Adipocyte (in vitro differentiated cells): ENCODE measurements around the gene ACTC1.

ENCODE experiments used
- DNase-seq: peaks from one replicate; pipeline ENCODE4 v3.0.0-alpha.2; 2015; ENCODE audit warnings: low read depth
- H3K27me3 ChIP-seq: replicated peaks from 2 replicates; pipeline ENCODE4 v1.7.0; 2013; ENCODE audit warnings: mild to moderate bottlenecking, low read length, moderate library complexity; ENCODE audit not compliant: control insufficient read depth, insufficient read depth
- H3K36me3 ChIP-seq: 2 replicates; pipeline ENCODE4 v1.7.0; 2013; ENCODE audit warnings: low read length, mild to moderate bottlenecking, moderate library complexity; ENCODE audit not compliant: control insufficient read depth, insufficient read depth, severe bottlenecking
- H3K4me1 ChIP-seq: 2 replicates; pipeline ENCODE4 v1.7.0; 2013; ENCODE audit warnings: mild to moderate bottlenecking, low read length, moderate library complexity; ENCODE audit not compliant: control insufficient read depth, insufficient read depth
- H3K4me3 ChIP-seq: 2 replicates; pipeline ENCODE4 v1.7.0; 2013; ENCODE audit warnings: mild to moderate bottlenecking, low read length, moderate library complexity
- H3K9ac ChIP-seq: 2 replicates; pipeline ENCODE4 v1.7.0; 2013; ENCODE audit warnings: mild to moderate bottlenecking, low read length, moderate library complexity
- H3K9me3 ChIP-seq: 2 replicates; pipeline ENCODE4 v1.7.0; 2013; ENCODE audit warnings: mild to moderate bottlenecking, low read length, moderate library complexity; ENCODE audit not compliant: control insufficient read depth

ACTC1 gene

GRCh38 chr15:34795267-34796081, at the start of gene ACTC1:
Gene ACTC1, minus strand, starts transcription at chr15:34795549. Its CDS starts 741 bp downstream, at chr15:34794808.
- peak; percentile 86 for DNase-seq
- no peaks in the 10 kb centered on the region for H3K9me3 ChIP-seq
- H3K9ac ChIP-seq: peak within 1 kb of the TSS; percentile 53
- H3K4me3 ChIP-seq: peak within 1 kb of the TSS; percentile 61
- peaks cover 7% of the 10 kb centered on the region for H3K4me1 ChIP-seq
- H3K36me3 ChIP-seq: no peaks in the 10 kb centered on the region
- H3K27me3 ChIP-seq: peaks cover 17% of the 10 kb centered on the region

GRCh38 chr15:34841262-34841725, 45.9 kb upstream of the ACTC1 start:
- Histone ChIP-seq H3K4me3 (no peak overlapping the region), H3K9me3 (no peaks in the 10 kb centered on the region), H3K4me1 (peaks cover 17% of the 10 kb centered on the region), H3K9ac (no peak overlapping the region), H3K36me3 (no peaks in the 10 kb centered on the region), H3K27me3 (no peaks in the 10 kb centered on the region)
- DNase-seq: no peak

GRCh38 chr15:34838282-34838681, 42.9 kb upstream of the ACTC1 start:
- H3K4me1 ChIP-seq: peaks cover 17% of the 10 kb centered on the region
- H3K9me3 ChIP-seq: no peaks in the 10 kb centered on the region
- no peaks in the 10 kb centered on the region for H3K27me3 ChIP-seq
- H3K9ac ChIP-seq: no peak overlapping the region
- H3K4me3 ChIP-seq: no peak overlapping the region
- DNase-seq: no peak
- H3K36me3 ChIP-seq: no peaks in the 10 kb centered on the region

- no peaks in the 10 kb centered on the region for H3K27me3 ChIP-seq
- H3K9ac ChIP-seq: no peak overlapping the region
- H3K36me3 ChIP-seq: no peaks in the 10 kb centered on the region
- H3K4me1 ChIP-seq: peaks cover 17% of the 10 kb centered on the region
- no peak overlapping the region for H3K4me3 ChIP-seq
- H3K9me3 ChIP-seq: no peaks in the 10 kb centered on the region
- DNase-seq: peak; percentile 33
Observed at GRCh38 chr15:34837246-34838016, 42.1 kb upstream of the ACTC1 start.

- Histone ChIP-seq H3K4me3 (no peak overlapping the region), H3K4me1 (no peaks in the 10 kb centered on the region), H3K9me3 (no peaks in the 10 kb centered on the region), H3K27me3 (peaks cover 3% of the 10 kb centered on the region), H3K9ac (no peak overlapping the region), H3K36me3 (no peaks in the 10 kb centered on the region)
- no peak for DNase-seq
Observed at GRCh38 chr15:34828145-34828911, 33.0 kb upstream of the ACTC1 start.

- H3K9me3 ChIP-seq: no peaks in the 10 kb centered on the region
- H3K4me1 ChIP-seq: peaks cover 3% of the 10 kb centered on the region
- no peak overlapping the region for H3K4me3 ChIP-seq
- no peaks in the 10 kb centered on the region for H3K36me3 ChIP-seq
- peaks cover 3% of the 10 kb centered on the region for H3K27me3 ChIP-seq
- no peak overlapping the region for H3K9ac ChIP-seq
- DNase-seq: no peak
Observed at GRCh38 chr15:34821831-34822230, 26.5 kb upstream of the ACTC1 start.

GRCh38 chr15:34820110-34820509, 24.8 kb upstream of the ACTC1 start:
- no peak overlapping the region for H3K4me3 ChIP-seq
- H3K9me3 ChIP-seq: no peaks in the 10 kb centered on the region
- no peak overlapping the region for H3K9ac ChIP-seq
- H3K36me3 ChIP-seq: no peaks in the 10 kb centered on the region
- H3K27me3 ChIP-seq: peaks cover 3% of the 10 kb centered on the region
- H3K4me1 ChIP-seq: peaks cover 3% of the 10 kb centered on the region
- no peak for DNase-seq

- H3K4me3 ChIP-seq: no peak overlapping the region
- H3K9me3 ChIP-seq: no peaks in the 10 kb centered on the region
- no peaks in the 10 kb centered on the region for H3K36me3 ChIP-seq
- H3K4me1 ChIP-seq: peaks cover 11% of the 10 kb centered on the region
- peaks cover 1% of the 10 kb centered on the region for H3K27me3 ChIP-seq
- H3K9ac ChIP-seq: no peak overlapping the region
- no peak for DNase-seq
Observed at GRCh38 chr15:34818526-34818925, 23.2 kb upstream of the ACTC1 start.

GRCh38 chr15:34815836-34816235, 20.5 kb upstream of the ACTC1 start:
- Histone ChIP-seq H3K9ac (no peak overlapping the region), H3K27me3 (no peaks in the 10 kb centered on the region), H3K36me3 (no peaks in the 10 kb centered on the region), H3K4me3 (no peak overlapping the region), H3K9me3 (no peaks in the 10 kb centered on the region), H3K4me1 (peaks cover 30% of the 10 kb centered on the region)
- DNase-seq: no peak

- Histone ChIP-seq H3K36me3 (no peaks in the 10 kb centered on the region), H3K27me3 (no peaks in the 10 kb centered on the region), H3K4me3 (no peak overlapping the region), H3K4me1 (peaks cover 40% of the 10 kb centered on the region), H3K9ac (no peak overlapping the region), H3K9me3 (no peaks in the 10 kb centered on the region)
- DNase-seq: no peak
Observed at GRCh38 chr15:34813446-34814190, 18.3 kb upstream of the ACTC1 start.
